Fibroblast of lung (primary cell): ENCODE measurements around the gene LCN9. TPM values are rescaled to one million over a fixed set of nuclear protein-coding genes. Genes with fewer than 3 reads are reported as not detected.

Experiments used
- DNase-seq, 2 donors: peaks; one replicate each; pipeline versions ENCODE4 v3.0.0 to v3.0.0-alpha.2; 2010; ENCODE audit warnings: low read depth in 2 of 2
- H2AFZ ChIP-seq: 2 replicates; pipeline ENCODE4 v1.5.1; 2012; ENCODE audit warnings: low read length, control low read depth, inconsistent platforms
- H3K27ac ChIP-seq: 2 replicates; pipeline ENCODE4 v1.5.1; 2011; ENCODE audit warnings: low read length, control low read depth; ENCODE audit not compliant: insufficient read depth
- H3K27me3 ChIP-seq: 2 replicates; pipeline ENCODE4 v1.5.1; 2011; ENCODE audit warnings: mild to moderate bottlenecking, low read length; ENCODE audit not compliant: control insufficient read depth, insufficient read depth
- H3K36me3 ChIP-seq: 2 replicates; pipeline ENCODE4 v1.5.1; 2011; ENCODE audit warnings: low read length; ENCODE audit not compliant: control insufficient read depth, insufficient read depth
- H3K4me1 ChIP-seq: 2 replicates; pipeline ENCODE4 v1.5.1; 2011; ENCODE audit warnings: low read length; ENCODE audit not compliant: control insufficient read depth, insufficient read depth; ENCODE audit errors: extremely low read depth
- H3K4me2 ChIP-seq: 2 replicates; pipeline ENCODE4 v1.5.1; 2011; ENCODE audit warnings: low read length, control low read depth; ENCODE audit not compliant: insufficient read depth; ENCODE audit errors: extremely low read depth
- H3K4me3 ChIP-seq, 4 experiments: fragments of 200-600 bp in 1 of 4; sonication (generic) in 1 of 4; replicated peaks in 1 of 4; 2 replicates each; pipeline ENCODE4 v1.5.1; 2011 to 2016; ENCODE audit warnings: low read length in 4 of 4, low read depth in 3 of 4, mild to moderate bottlenecking in 3 of 4, control low read depth in 2 of 4, inconsistent platforms in 1 of 4, mixed read lengths in 1 of 4; ENCODE audit not compliant: insufficient read depth in 1 of 4; ENCODE audit errors: control extremely low read depth in 1 of 4
- H3K79me2 ChIP-seq: 2 replicates; pipeline ENCODE4 v1.5.1; 2012; ENCODE audit warnings: mild to moderate bottlenecking, low read length, inconsistent platforms; ENCODE audit not compliant: control insufficient read depth, insufficient read depth
- H3K9ac ChIP-seq: 2 replicates; pipeline ENCODE4 v1.5.1; 2011; ENCODE audit warnings: mild to moderate bottlenecking, low read length, control low read depth; ENCODE audit not compliant: insufficient read depth
- H3K9me3 ChIP-seq: 2 replicates; pipeline ENCODE4 v1.5.1; 2012; ENCODE audit warnings: low read depth, low read length; ENCODE audit not compliant: control insufficient read depth, insufficient read depth
- H4K20me1 ChIP-seq: 2 replicates; pipeline ENCODE4 v1.5.1; 2011; ENCODE audit warnings: low read length; ENCODE audit not compliant: control insufficient read depth, insufficient read depth; ENCODE audit errors: extremely low read depth
- EZH2 ChIP-seq: IDR thresholded peaks from 2 replicates; pipeline ENCODE4 v1.5.1; 2012; ENCODE audit warnings: low read length, control low read depth, mild to moderate bottlenecking; ENCODE audit errors: missing control alignments
- polyA plus RNA-seq, 2 donors: library from polyadenylated mRNA; depleted of rRNA in 1 of 2; stranded (reverse) in 1 of 2; unstranded in 1 of 2; fragments of >200 nt; gene quantifications; 2 replicates each; pipeline ENCODE4 v1.2.1, GENCODE V29; 2011 to 2012; ENCODE audit warnings: missing spikeins in 1 of 2
- total RNA-seq: library from RNA; depleted of rRNA; stranded (reverse); fragments of >200 nt; gene quantifications from 2 replicates; pipeline ENCODE4 v1.2.1, GENCODE V29; 2014
- TF ChIP-seq, protein P1 (sequence below), 2 donors: IDR thresholded peaks in 1 of 2; conservative IDR thresholded peaks in 1 of 2; 1 replicate in 1 of 2; 2 replicates in 1 of 2; pipeline ENCODE4 v1.5.1; 2011 to 2012; ENCODE audit warnings: low read length in 2 of 2, control low read depth in 1 of 2, inconsistent platforms in 1 of 2, low read depth in 1 of 2, mild to moderate bottlenecking in 1 of 2

The LCN9 gene
- total and polyA plus RNA-seq, 2 donors (not counting 1 experiment from before 2014, with no cell fraction given): not detected

DNA sequence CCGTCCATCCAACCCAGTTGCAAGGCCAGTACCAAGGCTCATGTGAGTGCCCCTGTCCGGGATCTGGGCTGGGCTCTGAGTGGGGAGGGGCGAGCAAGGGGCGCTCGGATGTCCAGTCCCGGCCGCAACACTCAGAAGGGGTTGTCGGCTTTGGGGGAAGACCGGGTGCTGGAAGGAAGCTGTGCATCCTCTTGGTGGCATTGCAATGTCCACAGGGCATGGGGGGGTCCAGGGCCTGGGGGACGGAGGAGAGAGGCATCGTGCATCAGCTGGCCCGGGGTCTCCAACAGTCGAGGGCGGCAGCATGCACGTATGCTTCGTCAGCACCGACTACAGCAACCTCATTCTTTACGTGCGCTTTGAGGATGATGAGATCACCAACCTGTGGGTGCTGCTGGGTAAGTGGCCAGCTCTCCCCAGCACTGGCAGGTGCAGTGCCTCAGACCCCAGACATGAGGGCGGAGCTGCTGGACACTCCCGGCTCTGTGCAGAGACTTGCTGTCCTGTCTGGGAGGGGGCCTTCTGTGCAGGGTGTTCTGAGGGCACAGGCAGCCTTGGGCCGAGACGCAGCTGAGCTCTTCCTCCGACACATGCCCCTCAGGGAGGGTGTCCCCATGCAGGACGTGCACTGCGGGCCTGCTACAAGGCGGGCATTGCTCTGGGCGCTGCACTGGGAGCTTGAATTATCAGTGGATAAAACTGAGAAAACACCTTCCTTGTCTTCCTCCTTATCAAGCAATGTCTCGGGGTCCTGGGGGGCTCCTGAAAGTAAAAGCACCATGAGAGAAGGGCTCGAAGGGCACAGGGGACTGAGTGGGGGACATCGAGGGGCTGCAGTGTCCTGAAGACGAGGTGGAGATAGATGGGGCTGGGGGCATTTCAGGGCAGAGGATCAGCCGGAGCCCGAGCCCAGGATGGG lies 46.2 kb upstream of the LCN9 start:
- TF ChIP-seq, protein P1, sequence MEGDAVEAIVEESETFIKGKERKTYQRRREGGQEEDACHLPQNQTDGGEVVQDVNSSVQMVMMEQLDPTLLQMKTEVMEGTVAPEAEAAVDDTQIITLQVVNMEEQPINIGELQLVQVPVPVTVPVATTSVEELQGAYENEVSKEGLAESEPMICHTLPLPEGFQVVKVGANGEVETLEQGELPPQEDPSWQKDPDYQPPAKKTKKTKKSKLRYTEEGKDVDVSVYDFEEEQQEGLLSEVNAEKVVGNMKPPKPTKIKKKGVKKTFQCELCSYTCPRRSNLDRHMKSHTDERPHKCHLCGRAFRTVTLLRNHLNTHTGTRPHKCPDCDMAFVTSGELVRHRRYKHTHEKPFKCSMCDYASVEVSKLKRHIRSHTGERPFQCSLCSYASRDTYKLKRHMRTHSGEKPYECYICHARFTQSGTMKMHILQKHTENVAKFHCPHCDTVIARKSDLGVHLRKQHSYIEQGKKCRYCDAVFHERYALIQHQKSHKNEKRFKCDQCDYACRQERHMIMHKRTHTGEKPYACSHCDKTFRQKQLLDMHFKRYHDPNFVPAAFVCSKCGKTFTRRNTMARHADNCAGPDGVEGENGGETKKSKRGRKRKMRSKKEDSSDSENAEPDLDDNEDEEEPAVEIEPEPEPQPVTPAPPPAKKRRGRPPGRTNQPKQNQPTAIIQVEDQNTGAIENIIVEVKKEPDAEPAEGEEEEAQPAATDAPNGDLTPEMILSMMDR (conservative IDR thresholded peaks at IDR 0.05 in 1 of 2, IDR thresholded peaks at IDR 0.05 in 1 of 2; ENCODE audit: low read depth in 1 of 2, low read length in 2 of 2): no peak
- no peak for TF ChIP-seq EZH2
- no peaks in the 10 kb centered on the region for H4K20me1 ChIP-seq
- no peak for DNase-seq
- H3K4me3 ChIP-seq: no peak overlapping the region
- H3K27me3 ChIP-seq: no peaks in the 10 kb centered on the region
- H3K36me3 ChIP-seq: no peaks in the 10 kb centered on the region
- no peaks in the 10 kb centered on the region for H3K79me2 ChIP-seq
- no peak overlapping the region for H3K4me2 ChIP-seq
- H3K9ac ChIP-seq: no peak overlapping the region
- H3K4me1 ChIP-seq: no peaks in the 10 kb centered on the region
- no peak overlapping the region for H3K27ac ChIP-seq
- no peaks in the 10 kb centered on the region for H3K9me3 ChIP-seq
- no peak overlapping the region for H2AFZ ChIP-seq

DNA sequence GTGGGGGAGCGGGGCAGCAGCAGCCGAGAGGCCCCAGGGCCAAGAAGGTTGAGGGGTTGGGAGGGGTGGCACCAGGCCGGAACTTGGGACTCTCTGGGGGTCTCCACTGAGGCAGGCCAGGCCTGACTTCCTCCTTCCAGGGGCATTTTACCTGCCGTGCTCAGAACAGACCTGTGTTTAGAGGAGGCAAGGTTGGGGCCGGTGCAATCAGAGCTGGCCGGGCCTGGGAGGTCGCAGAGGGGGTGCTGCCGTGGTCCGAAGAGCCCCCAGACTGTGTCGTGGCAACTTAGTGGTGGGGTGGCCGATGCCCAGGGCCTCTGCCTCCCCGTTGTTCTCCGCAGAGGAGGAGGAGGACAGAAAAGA lies 45.6 kb upstream of the LCN9 start:
- H3K27ac ChIP-seq: no peak overlapping the region

DNA sequence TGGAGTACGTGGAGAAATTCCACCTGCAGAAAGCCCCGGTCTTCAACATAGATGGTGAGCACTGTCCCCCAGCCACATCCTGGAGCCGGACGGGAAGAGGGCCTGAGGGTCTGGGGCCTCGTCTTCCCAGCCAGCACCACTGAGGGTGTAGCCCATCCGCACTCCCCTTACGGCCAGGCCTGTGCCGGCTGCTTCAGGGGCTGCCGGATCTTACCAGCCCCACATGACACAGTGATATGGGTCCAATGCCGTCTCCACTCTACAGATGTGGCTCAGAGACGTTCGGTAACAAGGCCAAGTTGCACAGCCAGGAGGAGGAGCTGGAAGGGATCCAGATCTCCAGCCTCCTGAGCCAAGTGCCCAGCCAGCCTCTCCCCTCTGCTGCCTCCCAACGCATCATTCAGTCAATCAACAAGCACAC lies 45.1 kb upstream of the LCN9 start:
- no peak overlapping the region for H2AFZ ChIP-seq
- H3K4me2 ChIP-seq: no peak overlapping the region
- no peak for DNase-seq

More for the DNA sequence above, 45.6 kb upstream of the LCN9 start:
- H4K20me1 ChIP-seq: no peaks in the 10 kb centered on the region
- H3K4me1 ChIP-seq: no peaks in the 10 kb centered on the region
- H3K9ac ChIP-seq: no peak overlapping the region
- DNase-seq: no peak
- H2AFZ ChIP-seq: no peak overlapping the region
- no peaks in the 10 kb centered on the region for H3K79me2 ChIP-seq
- no peaks in the 10 kb centered on the region for H3K9me3 ChIP-seq
- no peak overlapping the region for H3K4me2 ChIP-seq
- no peak for TF ChIP-seq EZH2
- TF ChIP-seq, protein P1 (conservative IDR thresholded peaks at IDR 0.05 in 1 of 2, IDR thresholded peaks at IDR 0.05 in 1 of 2; ENCODE audit: low read depth in 1 of 2, low read length in 2 of 2): no peak
- H3K36me3 ChIP-seq: no peaks in the 10 kb centered on the region
- no peaks in the 10 kb centered on the region for H3K27me3 ChIP-seq
- H3K4me3 ChIP-seq: no peak overlapping the region

More for the DNA sequence above, 45.1 kb upstream of the LCN9 start:
- TF ChIP-seq, protein P1 (conservative IDR thresholded peaks at IDR 0.05 in 1 of 2, IDR thresholded peaks at IDR 0.05 in 1 of 2; ENCODE audit: low read depth in 1 of 2, low read length in 2 of 2): no peak
- no peak for TF ChIP-seq EZH2
- H4K20me1 ChIP-seq: no peaks in the 10 kb centered on the region
- no peaks in the 10 kb centered on the region for H3K27me3 ChIP-seq
- H3K9me3 ChIP-seq: no peaks in the 10 kb centered on the region
- no peaks in the 10 kb centered on the region for H3K79me2 ChIP-seq
- H3K9ac ChIP-seq: no peak overlapping the region
- H3K36me3 ChIP-seq: no peaks in the 10 kb centered on the region
- no peak overlapping the region for H3K4me3 ChIP-seq
- H3K27ac ChIP-seq: no peak overlapping the region
- H3K4me1 ChIP-seq: no peaks in the 10 kb centered on the region
